Mammary epithelial cell (primary cell): Measurements from ENCODE around the gene IGSF21.

ENCODE experiments used
- EZH2 ChIP-seq: IDR thresholded peaks from 2 replicates; pipeline ENCODE4 v1.6.1; 2012; ENCODE audit warnings: low read length, inconsistent platforms, borderline replicate concordance
- TF ChIP-seq, protein P1 (sequence below), 2 donors: IDR thresholded peaks in 1 of 2; conservative IDR thresholded peaks in 1 of 2; 2 replicates each; pipeline ENCODE4 v1.5.1; 2011 to 2012; ENCODE audit warnings: inconsistent platforms in 2 of 2, low read length in 2 of 2, mild to moderate bottlenecking in 2 of 2, control low read depth in 1 of 2, low read depth in 1 of 2; ENCODE audit not compliant: insufficient read depth in 1 of 2; ENCODE audit errors: extremely low read depth in 1 of 2

GRCh38 chr1:18264450-18265039, 156.9 kb downstream of the IGSF21 start:
- TF ChIP-seq, protein P1, sequence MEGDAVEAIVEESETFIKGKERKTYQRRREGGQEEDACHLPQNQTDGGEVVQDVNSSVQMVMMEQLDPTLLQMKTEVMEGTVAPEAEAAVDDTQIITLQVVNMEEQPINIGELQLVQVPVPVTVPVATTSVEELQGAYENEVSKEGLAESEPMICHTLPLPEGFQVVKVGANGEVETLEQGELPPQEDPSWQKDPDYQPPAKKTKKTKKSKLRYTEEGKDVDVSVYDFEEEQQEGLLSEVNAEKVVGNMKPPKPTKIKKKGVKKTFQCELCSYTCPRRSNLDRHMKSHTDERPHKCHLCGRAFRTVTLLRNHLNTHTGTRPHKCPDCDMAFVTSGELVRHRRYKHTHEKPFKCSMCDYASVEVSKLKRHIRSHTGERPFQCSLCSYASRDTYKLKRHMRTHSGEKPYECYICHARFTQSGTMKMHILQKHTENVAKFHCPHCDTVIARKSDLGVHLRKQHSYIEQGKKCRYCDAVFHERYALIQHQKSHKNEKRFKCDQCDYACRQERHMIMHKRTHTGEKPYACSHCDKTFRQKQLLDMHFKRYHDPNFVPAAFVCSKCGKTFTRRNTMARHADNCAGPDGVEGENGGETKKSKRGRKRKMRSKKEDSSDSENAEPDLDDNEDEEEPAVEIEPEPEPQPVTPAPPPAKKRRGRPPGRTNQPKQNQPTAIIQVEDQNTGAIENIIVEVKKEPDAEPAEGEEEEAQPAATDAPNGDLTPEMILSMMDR (conservative IDR thresholded peaks at IDR 0.05 in 1 of 2, IDR thresholded peaks at IDR 0.05 in 1 of 2; ENCODE audit: extremely low read depth in 1 of 2, insufficient read depth in 1 of 2, low read depth in 1 of 2, low read length in 2 of 2): no peak
- no peak for TF ChIP-seq EZH2
